Fibroblast of gingiva (primary cell): ENCODE results near the gene KASH5.

ENCODE experiments used
- DNase-seq: peaks from one replicate; pipeline ENCODE4 v3.0.0-alpha.2; 2011; ENCODE audit warnings: low read depth

KASH5 gene

DNA sequence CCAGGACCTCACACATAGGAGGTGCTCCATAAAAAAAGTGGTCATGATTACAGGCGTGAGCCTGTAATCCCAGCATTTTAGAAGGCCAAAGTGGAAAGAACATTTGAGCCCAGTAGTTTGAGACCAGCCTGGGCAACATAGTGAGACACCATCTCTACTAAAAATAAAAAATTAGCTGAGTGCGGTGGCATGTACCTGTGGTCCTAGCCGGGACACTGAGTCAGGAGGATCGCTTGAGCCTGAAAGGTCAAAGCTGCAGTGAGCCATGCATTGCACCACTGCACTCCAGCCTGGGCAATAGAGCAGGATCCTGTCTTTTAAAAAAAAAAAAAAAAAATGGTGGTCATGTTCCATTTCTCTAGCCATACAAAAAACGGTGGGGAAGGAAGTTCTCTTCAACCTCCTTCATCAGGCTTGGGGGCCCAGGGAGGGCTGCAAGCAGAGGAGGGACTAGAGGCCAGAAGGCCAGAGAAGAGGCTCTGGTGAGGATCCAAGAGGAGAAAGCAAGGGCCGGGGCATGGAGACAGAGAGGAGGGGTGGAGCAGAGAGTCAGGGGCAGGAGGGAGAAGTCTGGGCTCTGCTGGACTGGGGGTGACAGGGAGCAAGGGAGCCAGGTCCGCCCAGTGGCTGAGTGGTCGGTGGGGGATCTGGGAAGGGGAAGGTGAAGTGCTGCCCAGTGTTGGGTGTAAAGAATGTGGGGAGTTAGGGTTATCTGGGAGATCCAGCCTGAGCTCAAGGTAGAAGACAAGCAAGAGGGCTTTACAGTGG, 8.9 kb downstream of the KASH5 start:
- DNase-seq = no peak

DNA sequence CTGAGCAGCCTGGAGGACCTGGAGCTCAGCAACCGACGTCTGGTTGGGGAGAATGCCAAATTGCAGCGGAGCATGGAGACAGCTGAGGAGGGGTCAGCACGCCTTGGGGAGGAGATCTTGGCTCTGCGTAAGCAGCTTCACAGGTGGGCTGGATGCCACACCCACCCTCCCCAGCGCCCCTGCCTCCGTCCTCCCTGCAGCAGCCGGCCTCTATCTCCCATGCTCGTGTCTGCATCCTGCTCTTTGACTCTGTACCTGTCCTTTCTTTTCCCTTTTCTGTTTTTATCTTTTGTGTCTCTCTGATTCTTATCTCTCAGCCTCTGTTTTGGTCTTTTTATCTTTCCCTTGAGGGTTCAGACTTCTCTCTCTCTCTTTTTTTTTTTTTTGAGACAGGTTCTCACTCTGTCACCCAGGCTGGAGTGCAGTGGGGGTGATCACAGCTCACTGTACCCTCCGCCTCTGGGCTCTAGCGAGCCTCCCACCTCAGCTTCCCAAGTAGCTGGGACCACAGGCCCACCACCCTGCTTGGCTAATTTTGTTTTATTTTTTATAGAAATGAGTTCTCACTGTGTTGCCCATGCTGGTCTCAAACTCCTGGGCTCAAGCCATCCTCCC, 10.1 kb downstream of the KASH5 start:
- DNase-seq = no peak

DNA sequence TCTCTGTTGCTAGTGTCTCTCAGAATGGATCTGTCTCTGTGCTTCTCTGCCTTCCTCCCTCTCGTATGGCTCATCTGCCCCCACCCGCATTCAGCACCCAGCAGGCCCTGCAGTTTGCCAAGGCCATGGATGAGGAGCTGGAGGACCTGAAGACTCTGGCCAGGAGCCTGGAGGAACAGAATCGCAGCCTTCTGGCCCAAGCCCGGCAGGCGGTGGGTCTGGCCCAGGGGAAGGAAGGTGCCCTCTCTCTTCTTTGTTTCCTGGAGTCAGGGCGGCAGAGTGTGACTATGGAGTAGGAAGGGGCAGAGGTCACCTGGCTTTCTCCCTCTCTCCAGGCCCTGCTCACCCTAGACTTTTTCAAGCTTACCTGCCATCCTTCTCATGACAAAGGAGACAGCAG, 10.9 kb downstream of the KASH5 start:
- no peak for DNase-seq

GRCh38 chr19:49400029-49400428, 12.0 kb downstream of the KASH5 start:
- no peak for DNase-seq

- DNase-seq = no peak
Observed at GRCh38 chr19:49403404-49404187, 15.5 kb downstream of the KASH5 start.

GRCh38 chr19:49407079-49407478, 19.0 kb downstream of the KASH5 start:
- DNase-seq = no peak

DNA sequence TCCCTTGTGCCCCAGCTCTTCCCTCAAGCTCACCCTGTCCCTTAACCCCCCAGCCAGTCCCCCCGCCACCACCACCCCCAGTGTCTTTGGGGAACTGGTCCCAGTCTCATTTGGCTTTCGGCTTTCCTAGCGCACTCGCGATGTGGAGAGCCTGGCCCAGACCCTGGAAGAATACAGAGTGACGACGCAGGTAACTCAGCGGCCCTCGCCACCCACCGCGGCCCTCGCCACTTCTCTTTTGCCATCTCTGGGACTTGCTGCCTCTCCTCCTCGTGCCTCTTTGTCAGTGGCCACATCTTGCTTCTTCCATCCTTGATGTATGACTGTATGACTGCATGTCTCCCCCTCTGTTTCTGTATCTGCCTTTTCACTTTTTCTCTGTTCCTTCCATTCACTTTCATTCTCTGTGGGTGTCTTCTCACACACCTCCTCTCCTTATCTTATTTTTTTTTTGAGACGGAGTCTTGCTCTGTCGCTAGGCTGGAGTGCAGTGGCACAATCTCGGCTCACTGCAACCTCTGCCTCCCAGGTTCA, 19.5 kb downstream of the KASH5 start:
- DNase-seq = no peak

- no peak for DNase-seq
Observed at GRCh38 chr19:49408816-49409440, 20.9 kb downstream of the KASH5 start.

DNA sequence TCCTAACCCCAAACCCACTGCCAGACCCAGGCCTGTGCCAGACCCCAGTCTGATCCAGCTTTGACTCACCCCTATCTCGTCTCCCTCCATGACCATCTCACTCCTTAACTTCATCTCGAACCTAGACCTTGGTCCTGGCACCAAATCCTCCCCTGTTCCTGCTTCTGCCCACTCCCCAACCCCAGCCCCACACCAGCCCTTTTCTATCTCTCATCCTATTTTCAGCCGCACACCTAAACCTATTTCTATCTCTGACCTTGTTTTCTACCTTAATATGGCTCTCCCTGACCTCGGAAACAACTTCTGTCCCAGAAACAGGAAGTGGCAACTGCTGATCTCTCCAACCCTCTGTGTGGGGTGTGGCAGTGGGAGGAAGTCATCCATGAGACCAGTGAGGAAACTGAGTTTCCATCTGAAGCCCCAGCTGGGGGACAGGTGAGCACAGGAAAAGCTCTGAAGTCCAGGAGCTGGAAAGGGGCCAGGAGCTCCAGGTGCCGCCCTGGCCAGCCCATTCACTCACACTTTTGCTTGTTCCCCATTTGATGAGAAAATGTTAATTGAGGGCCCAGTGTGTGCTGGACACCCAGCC, 21.5 kb downstream of the KASH5 start:
- DNase-seq = no peak

DNA sequence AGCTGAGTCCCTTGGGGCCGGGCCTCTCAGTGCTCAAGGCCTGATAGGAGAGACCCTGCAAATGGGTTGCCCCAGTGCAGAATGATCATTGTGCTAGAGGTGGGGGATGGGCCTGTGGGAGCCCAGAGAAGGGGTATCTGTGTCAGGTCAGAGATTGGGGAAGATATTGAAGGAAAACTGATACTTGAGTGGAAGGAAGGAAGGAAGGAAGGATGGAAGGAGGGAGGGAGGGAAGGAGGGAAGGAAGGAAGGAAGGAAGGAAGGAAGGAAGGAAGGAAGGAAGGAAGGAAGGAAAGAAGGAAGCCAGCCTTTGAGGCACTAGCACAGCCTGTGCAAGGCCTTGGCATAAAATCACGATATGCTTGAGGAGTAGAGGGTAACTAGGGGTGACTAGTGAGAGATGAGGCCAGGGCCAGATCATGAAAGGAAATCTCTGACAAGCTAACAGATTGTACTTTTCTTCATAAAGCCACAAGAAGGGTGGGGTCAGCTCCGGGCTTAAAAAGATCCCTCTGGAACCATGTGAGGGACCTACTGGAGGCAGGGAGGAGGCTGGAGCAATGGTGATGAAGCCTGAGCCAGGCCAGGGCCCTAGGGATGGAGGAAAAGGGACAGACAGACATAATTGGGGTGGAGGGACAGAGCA, 23.8 kb downstream of the KASH5 start:
- no peak for DNase-seq

GRCh38 chr19:49413348-49413747, 25.3 kb downstream of the KASH5 start:
- no peak for DNase-seq

GRCh38 chr19:49414256-49414655, 26.2 kb downstream of the KASH5 start:
- no peak for DNase-seq

GRCh38 chr19:49415102-49415809, 27.2 kb downstream of the KASH5 start:
- peak; percentile 9 for DNase-seq

DNA sequence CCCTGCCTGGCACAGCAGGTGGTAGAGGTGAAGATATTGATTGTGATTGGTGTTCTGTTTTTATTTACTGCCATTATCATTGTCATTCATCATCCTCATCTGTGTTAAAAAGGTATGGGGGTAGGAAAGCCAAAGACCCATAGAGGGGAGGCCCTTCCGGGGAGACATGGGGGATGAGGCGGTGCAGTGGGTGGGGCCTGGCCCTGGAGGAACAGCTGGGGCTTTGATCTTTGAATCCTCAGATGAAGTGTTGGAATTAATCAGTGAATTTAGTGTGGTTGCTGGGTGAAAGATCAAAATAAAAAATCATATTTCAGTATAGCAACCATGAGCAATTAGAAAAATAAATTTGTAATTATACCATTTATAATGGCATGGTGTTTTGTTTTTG, 27.8 kb downstream of the KASH5 start:
- DNase-seq = no peak

DNA sequence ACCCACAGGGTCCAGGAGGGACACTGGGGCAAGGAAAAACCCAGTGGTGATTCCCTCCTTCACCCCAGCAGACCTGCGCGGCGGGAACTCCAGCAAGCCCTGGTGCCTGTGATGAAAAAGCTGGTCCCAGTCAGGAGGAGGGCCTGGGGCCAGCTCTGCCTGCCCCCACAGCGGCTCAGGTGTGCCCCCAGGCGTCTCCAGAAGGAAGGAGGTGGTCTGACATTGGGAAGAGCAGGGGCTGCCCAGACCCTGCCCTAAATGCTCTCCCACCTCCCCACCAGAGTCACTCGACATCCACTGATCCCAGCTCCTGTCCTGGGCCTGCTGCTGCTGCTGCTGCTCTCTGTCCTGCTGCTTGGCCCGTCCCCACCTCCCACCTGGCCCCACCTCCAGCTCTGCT, 29.0 kb downstream of the KASH5 start:
- no peak for DNase-seq

GRCh38 chr19:49418511-49418910, 30.5 kb downstream of the KASH5 start:
- no peak for DNase-seq

DNA sequence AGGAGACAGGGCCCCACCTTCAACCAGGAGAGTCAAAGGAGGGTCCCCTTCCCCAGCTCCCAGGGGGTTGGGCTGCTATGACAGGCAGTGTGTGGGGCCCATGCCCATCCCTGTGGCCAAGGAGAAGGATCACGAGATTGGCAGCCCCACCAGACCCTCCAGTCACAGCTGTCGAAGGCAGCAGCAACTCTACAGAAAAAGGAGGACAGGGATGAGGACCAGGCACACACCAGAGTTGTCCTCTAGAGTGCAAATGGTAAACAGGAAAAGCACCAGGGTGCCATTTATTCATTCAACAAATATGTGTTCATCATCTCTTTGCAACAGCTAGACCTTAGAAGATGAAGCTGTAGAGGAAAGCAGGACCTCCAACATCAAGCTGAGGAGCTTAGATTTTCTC, 31.1 kb downstream of the KASH5 start:
- no peak for DNase-seq

GRCh38 chr19:49420227-49420626, 32.2 kb downstream of the KASH5 start:
- DNase-seq = no peak

DNA sequence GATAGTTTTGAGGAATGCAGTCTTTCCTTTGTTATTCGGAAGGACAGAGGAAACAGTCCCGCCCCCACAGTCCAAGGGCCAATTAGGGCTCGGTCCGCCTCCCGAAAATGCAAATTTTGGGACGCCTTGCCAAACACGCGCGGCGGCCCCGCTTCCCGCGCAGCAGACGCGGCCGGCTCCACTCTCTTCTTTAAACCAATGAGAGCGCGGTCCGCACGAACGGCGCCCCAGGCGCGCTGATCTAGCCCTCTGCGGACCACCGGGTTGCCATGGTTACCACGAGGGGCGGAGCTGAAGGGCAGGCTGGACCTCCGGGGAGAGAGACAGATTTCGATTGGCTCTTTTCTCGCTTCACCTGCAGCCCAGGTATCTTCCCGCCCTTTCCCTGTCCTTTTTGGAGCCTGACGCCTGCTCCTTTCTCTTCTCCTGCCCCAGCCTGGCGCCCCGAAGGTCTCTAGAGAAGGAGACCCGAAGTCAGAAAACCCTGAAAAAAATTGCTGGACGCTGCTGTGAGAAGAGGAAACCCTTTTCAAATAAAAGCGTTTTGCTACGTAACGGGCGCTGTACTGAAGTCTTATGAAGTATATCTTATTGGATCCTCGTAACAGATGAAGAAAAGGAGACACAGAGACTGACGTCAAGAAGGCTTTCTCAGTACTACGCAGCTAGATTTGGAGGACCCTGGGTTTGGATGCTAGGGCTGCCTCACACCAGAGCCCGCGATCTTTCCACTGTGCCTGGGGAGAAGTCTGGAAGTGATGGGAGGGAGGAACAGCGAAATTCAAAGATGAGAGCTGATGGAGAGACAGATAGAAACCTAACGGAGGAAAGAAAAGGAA, 33.2 kb downstream of the KASH5 start:
- DNase-seq = no peak

DNA sequence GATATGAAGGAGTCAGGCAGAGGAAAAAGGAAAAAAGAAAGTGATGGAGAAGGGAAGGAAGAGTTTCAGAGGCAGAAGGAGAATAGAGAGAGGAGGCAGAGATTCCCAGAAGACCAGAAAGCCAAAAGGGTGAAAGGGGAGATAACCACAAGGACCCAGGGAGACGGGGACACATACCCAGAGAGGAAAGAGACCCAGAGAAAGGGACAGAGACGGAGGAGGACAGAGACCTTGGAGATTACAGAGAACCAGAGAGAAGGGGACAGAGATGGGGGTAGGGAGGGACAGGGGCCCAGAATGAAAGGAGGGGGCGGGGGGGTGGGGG, 33.8 kb downstream of the KASH5 start:
- DNase-seq = no peak
